NT2/D1 (cell line): ENCODE results near the gene C2orf68.

Source experiments
- SUZ12 ChIP-seq: IDR thresholded peaks from 2 replicates; pipeline ENCODE4 v1.6.1; 2011; ENCODE audit not compliant: insufficient read length, insufficient read depth; ENCODE audit errors: extremely low read depth
- YY1 ChIP-seq: IDR thresholded peaks from 2 replicates; pipeline ENCODE4 v1.6.1; 2011; ENCODE audit not compliant: insufficient read length, insufficient read depth

GRCh38 chr2:85621338-85621737 is 9.5 kb upstream of the C2orf68 start:
- no peak for TF ChIP-seq YY1
- TF ChIP-seq SUZ12: no peak
